Left kidney (tissue), 2 donors: Measurements from ENCODE around the gene TRIM62. TPM values are rescaled to one million over a fixed set of nuclear protein-coding genes. Genes with fewer than 3 reads are reported as not detected.
A peak's percentile ranks its signal among the peaks of the same experiment; 100 is the strongest.
"Not testable (repeated sequence)": the region's sequence is repeated elsewhere in the genome, so short reads cannot be mapped to it uniquely, and the experiment has no call there.

Experiments used
- DNase-seq: peaks from one replicate; pipeline ENCODE4 v3.0.0-alpha.2; 2013
- polyA plus RNA-seq: library from polyadenylated mRNA; unstranded; fragments of 120-200 nt; gene quantifications from one replicate; pipeline ENCODE4 v1.2.1, GENCODE V29; 2013; ENCODE audit not compliant: insufficient read length

Gene TRIM62
- polyA plus RNA-seq, 1 donor = 7.5 TPM

DNA sequence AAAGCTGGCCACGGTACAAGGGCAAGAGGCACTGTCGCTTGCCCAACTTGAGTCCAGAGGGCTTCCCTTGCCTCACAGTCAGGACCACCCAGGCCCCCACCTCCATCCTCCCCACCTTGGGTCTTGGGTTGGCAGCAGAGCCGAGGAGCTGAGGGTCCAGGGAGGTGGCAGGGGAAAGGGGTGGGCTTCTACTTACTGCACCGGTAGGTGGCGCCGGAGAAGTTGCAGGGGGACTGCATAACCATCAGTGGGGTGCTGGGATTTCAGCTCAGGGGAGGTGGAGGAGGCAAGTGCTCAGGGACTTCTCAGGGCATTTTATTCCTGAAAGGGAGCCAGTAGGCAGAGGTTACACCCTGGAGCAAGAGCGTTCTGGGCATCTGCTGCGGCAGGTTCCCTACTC, 44.0 kb downstream of the TRIM62 start:
- peak; percentile 57 for DNase-seq

DNA sequence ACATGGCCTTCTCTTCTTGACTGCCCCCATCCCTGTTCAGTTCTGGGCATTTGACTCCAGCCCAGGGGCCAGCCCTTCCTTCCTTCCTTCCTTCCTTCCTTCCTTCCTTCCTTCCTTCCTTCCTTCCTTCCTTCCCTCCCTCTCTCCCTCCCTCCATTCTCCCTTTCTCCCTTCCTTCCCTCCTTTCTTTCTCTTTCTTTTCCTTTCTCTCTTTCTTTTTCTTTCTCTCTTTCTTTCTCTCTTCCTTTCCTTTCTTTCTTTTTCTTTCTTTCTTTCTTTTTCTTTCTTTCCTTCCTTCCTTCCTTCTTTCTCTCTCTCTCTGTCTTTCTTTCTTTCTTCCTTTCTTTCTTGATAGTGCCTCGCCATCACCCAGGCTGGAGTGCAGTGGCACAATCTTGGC, 45.8 kb downstream of the TRIM62 start:
- DNase-seq = not testable (repeated sequence)

DNA sequence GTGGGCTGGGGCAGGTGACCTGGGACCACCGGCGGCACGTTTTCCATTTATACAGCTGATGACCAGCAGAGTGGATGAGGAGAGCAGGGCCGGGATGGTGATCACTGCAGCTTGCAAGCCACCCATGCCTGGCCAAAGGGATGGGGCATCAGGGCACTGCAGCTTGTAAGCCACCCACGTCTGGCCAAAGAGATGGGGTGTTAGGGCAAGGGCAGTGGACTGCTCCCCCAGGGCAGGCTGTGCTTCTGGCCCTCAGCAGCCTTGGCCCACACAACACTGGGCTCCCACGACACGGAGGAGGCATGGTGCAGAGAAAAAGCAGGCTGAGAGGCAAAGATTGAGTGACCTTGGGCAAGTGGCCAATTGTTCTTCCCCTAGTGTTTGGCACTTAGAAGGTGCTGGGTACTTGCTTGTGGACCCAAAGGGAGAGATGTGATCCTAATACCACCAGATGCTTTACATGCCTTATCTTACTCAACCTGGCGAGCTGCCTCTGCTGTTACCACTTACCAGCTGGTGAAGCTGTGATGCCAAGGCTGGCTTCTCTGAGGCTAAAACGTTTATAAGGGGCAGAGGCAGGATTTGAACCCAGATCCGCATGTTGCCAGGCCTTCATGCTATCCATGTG, 48.3 kb downstream of the TRIM62 start:
- no peak for DNase-seq

DNA sequence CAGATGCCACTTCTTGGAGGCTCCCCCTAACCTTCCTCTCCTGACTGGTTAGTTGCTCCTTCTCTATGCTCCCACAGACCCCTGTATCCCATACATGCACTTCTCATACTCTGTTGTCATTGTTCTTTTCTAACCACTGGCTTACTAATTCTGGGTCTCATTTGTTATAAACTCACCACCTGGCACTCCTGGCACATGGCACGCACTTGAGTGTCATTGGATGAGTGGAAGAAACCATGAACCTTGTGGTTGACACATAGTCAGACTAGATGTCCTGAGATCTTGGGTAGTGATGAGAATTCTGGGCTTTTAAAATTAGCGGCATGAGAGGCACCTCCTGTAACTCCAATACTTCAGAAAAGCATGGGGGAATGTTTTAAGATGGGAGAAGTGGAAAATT, 49.3 kb downstream of the TRIM62 start:
- DNase-seq = no peak

DNA sequence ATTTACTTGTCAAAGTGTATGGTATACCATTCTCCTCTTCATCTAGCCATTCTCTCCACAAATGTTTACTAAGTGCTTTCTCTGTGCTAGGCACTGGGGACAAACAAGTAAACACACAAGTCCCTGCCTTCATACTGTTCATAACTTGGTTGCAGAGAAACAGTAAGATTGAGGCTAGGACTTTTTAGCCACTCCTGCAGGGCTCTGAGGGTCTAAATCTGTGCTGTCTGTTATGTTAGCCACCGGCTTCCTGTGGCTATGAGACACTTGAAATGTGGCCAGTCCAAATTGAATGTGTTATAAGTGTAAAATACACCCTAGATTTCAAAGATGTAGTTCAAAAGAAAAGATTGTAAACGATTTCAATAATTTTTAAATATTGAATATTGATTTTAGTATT, 50.7 kb downstream of the TRIM62 start:
- no peak for DNase-seq

DNA sequence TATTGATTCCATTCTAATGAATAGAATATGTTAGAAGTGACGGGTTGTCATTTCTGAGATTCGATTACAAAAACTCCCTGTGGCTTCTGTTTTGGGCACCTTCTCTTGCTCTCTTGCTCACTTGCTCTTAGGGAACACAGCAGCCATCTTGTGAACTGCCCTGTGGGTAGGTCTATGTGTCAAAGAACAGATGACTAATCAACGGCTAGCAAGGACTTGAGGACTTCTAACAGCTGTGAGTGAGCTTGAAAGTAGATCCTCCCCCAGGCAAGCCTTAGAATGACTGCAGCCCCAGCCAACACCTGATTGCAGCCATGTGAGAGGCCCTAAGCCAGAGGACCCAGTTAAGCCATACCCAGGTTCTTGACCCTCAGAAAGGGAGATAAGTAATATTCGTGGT, 51.5 kb downstream of the TRIM62 start:
- DNase-seq = no peak

DNA sequence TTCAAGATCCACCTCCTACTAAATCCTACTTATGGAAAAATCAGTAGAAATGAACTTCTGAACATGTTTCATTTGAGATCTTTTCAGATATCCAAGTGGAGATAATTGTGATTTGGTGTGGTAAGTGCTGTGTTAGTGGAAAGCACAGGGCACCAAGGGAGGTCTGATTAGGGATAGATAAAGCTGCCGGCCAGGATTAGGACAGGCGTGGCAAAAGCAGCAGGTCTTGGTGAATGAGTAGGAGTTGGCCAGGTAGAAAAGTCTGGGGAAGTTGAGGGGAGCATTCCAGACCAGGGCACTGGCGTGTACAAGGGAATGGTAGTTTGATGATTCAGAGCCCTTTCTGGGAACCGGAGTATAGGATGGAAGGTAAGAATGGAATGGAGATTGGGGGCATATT, 53.1 kb downstream of the TRIM62 start:
- DNase-seq = no peak

DNA sequence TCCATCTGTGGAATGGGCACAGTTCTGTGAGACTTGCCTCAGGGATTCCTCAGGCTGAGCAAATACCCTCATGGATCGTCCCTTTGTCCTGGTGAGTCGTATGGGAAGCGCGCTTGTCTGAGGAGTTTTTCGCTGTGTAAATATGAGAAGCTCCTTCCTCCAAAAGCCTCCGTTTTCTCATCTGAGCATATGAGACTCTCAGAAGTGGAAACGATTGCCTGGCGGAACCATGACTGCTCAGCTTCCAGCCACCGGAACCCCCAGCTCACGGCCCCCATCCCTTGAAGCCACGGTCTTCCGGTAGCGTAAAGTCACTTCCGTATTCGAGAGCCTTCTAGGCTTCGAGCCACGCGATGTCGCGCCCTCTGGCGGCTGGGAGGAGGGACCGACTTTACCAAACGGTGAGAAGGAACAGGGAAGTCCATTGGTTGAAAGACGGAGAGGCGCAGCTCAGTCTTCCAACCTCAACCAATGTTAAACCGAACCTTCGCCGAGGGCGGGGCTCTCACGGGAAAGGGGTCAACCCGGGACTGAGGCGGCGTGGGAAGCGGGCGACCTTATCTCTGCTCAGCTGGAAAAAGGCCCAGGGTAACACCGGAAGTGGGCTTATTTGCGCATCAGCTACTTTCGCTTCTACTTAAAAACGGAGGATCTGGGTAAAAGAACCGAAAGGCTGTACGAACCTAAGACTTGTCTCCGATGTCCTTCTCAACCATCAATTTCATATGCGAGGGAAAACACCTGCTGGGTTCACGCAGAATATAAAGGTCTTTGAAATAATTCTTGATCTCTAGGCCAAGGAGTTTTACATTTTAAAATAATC, 54.6 kb downstream of the TRIM62 start:
- DNase-seq = peak; percentile 99

DNA sequence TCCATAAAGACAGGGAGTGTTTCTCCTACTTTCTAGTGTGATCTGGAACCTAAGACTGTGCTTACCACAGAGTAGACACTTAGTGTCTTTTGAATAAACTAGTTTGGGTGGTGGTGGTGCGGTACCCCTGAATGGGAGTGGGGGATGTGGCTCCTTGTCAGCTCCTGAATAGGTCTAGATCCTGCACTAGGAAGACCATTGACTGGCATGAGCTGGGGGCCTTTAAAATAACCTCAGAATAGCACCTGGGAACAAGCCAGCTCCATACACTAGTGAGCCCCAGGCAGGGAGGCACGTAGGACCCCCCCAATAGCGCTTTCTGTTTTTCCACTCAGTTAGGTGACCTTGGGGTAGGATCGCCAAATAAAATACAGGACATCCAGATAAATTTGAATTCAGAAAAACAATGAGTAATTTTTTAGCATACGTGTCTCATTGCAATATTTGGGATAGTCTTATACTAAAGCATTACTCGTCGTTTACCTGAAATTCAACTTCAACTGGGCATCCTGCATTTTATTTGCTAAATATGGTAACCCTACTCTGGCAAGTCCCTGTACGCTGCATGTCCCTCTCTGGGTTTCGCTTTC, 55.3 kb downstream of the TRIM62 start:
- DNase-seq = no peak

DNA sequence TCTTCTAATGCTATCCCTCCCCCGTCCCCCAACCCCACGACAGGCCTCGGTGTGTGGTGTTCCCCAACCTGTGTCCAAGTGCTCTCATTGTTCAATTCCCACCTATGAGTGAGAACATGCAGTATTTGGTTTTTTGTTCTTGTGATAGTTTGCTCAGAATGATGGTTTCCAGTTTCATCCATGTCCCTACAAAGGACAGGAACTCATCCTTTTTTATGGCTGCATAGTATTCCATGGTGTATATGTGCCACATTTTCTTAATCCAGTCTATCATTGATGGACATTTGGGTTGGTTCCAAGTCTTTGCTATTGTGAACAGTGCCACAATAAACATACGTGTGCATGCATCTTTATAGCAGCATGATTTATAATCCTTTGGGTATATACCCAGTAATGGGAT, 57.2 kb downstream of the TRIM62 start:
- DNase-seq = not testable (repeated sequence)

DNA sequence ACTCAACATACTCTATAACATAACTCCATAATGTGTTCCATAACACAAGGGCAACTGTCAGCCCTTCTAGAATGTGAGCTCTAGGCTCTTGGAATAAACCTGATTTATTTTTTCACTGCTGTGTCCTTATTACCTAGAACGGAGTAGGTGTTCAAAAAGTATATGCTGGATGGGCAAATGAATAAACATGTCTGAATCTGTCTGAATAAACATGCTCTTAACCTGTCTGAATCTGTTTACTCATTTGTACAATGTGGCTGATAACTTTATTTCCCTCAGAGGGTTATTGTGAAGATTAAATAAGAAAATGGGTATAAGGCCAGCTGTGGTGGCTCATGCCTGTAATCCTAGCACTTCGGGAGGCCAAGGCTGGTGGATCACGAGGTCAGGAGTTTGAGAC, 58.6 kb downstream of the TRIM62 start:
- no peak for DNase-seq

DNA sequence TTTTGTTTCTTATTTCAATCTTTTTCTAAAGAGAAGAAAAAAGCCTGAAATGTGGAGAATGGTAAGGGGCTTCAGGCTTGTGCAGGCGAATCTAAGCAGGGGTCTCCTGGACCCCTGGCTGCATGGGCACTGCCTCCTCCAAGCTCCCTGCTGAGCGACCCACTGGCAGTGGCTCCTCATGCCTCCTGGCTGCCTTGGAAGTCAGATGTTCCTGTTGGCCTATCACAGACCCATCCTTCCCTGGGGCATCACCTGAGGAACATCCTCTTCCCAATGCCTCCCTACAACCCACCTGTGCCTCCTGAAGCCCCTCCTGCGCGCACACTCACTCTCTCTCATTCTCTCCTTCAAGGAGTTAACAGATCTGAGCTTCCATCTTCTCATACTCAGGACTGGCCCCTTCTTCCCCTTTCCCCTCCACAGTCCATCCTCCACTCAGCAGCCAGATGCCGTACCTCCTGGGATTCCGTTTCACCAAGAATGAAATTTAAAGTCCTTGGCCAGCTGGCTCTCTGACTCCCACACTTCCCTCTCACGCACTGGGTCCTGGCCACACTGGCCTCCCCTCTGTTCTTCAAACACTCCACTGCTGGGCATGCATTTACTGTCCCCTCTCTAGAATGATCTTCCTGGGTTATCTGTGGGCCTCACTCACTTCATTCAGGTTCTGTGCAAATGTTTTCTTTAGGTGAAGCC, 59.2 kb downstream of the TRIM62 start:
- DNase-seq = no peak

DNA sequence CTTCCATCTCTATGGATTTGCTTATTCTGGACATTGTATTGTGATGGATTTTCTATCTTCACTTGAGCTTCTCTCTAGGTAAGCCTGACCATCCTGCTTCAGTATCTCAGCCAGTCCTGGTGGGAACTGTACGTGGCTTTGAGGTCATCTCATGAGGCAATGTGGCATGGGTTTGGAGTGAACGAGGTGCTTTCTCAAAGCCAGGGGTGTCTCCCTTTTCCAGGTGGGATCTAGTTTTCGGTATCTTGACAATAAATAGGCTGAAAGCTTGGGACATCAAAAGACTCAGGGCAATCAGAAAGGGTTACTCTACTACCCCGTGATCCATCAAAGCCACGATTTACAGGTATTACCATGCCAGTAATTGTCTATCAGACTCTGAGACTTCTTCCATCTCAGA, 60.1 kb downstream of the TRIM62 start:
- DNase-seq = no peak

DNA sequence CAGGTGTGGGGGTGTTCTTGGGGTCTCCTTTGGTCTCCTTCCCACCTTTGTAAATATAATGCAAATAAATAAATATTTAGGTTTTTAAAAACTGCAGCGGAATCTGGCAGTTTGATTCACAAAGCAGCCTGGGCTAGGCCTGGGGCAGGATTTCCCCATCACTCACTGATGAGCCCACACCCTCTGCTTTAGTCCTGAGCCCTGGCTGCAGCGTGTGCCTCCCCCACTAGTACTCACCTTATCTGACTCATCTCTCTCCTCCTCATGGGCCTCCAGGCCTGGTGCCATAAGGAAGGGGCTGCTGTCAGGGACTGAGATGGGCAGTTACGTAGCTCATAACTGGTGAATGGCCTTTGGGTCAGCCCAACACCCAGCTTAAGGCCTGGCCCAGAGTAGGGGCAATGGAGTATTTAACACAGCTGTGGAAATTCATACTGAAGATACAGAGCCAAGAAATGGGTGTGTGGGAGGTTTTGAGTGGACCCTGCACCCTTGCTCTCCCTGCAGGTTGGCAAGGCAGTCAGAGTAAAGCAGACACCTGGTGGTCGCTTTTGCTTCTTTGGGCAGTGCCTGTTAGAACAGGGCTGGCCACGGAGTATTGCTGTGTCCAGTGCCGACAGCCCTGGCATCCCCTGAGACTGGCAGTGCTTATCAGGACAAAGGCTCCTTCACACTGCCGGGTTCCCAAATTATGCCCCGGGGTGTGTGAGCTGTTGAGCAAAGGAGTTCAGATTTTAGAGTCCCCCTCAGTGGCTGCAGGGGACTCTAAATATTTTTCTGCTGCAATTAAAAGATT, 61.2 kb downstream of the TRIM62 start:
- DNase-seq = no peak

DNA sequence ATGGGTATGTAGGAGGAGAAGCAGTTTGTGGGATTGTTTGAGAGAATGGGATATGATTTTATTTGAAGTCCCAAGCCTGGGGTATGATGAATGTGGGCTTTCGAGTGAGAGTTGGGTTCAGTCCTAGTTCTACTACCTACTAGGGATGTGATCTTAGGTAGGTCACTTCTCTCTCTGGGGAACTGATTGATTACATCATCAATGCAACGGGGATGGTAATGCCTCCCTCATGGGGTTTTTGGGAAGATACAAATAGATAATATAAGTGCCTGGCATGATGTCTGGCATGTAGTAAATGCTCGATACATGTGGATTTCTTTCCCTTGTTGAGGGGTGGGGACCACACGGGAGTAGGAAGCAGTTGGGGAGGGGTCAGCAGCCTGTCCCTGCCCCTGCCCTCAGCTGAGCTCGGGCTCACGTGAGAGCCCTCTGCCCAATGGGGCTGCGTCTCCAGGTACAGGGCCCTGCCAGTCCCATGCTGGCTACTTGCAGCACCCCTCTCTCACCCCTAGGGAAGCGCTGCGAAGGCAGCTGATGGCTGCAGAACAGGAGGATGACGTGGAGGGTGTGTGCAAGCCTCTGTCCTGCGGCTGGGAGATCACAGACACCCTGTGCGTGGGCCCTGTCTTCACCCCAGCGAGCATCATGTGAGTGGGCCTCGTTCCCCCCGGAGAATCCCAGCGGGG, 62.2 kb downstream of the TRIM62 start:
- DNase-seq = no peak

DNA sequence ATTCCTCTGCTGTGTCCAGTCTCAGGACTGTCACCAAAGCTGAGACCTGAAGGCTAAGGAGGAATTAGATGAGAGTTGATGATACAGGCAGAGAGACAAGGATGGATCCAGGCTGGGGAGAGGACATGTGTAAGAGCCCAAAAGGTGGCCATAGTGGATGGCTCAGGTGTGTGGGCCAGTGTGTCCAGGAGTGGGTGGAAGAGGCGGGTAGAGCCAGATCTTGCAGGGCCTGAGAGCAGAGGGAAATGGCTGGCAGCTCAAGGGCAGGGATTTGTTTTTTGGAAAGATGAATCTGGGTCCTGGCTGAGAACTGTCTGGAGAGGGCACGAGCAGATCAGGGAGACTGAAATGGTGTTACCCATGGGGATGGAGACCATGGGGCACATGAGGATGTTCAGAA, 62.8 kb downstream of the TRIM62 start:
- no peak for DNase-seq

DNA sequence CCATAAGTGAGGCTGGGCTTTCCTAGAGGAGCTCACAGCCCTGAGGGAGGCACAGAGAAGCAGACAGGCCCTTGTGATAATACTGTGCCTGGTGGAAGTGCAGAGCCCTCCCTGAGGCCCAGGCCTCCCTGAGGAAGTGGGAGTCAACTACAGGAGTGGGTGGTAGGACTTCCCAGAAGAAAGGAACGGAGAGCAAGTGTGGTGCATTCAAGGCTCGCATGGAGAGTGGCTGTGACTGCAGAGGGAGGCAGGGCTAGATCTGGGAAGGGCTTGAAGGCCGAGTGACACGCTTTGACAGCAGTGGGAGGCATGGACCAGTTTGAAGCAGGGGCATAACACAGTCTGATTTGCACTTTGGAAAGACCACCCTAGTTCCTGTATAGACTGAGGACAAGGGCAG, 63.6 kb downstream of the TRIM62 start:
- DNase-seq = no peak

DNA sequence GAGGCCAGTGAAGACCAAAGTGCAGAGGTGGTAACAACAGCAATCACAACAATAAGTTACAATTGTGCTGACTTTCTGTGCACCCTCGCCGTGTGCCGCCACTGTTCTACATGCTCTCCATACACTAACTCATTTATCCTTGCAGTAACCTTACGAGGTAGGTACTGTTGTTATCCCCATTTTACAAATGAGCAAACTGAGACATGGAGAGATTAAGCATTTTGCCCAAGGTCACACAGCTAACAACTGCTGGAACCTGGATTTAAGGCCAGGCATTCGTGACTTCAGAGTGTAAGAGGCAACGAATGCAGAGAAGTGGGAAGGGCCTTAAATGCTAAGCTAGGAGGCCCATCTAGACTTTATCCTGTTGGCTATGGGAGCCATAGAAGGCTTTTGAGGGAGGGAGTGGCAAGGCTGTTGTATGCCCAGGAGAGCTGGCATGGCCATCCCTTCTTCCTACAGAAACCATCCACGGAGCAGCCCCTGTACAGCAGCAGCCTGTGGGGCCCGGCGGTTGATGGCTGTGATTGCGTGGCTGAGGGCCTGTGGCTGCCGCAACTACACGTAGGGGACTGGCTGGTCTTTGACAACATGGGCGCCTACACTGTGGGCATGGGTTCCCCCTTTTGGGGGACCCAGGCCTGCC, 64.3 kb downstream of the TRIM62 start:
- no peak for DNase-seq

DNA sequence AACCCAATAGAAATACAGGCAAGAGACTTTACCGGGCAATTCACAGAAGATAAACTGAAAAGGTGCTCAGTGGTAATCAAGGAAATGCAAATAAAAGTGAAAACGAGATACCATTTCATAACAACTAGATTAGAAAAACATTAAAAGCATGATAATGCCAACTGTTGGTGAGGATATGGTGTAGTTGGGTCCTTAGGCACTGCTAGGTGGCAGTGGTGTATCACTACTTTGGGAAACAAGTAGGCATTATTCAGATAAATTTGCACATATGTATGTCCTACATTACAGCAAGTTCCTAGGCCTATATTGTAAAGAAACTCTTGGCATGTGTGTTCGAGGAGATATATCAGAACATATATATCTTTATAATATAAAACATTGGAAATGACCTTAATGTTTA, 69.9 kb downstream of the TRIM62 start:
- no peak for DNase-seq

DNA sequence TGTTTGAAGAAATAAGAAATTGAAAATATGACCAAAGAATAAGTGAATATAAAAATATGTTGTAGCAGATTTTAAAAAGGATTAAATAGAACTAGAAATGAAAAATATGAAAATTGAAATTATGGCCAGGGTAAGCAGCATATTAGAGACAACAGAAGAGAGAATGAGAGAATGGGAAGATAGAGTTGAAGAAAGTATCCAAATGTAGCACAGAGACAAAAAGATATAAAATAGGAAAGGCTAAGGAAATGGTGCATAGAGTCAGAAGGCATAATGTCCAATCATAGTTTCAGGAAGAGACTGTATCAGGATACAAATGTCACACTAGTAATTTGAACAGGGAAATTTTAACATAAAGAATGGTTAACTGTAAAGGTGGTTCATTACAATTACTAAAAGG, 71.4 kb downstream of the TRIM62 start:
- no peak for DNase-seq

DNA sequence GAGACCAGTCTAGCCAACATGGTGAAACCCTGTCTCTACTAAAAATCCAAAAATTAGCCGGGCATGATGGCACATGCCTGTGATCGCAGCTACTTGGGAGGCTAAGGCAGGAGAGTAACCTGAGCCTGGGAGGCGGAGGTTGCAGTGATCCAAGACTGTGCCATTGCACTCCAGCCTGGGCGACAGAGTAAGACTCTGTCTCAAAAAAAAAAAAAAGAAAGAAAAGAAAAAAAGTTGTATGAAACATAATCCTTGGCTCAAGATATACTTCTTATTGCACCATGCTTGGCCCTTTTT, 81.8 kb downstream of the TRIM62 start:
- DNase-seq = not testable (repeated sequence)
